SU-DHL-6 (cell line): ENCODE data around the gene CDH13.

ENCODE experiments used
- H2AFZ ChIP-seq: fragments of 200-600 bp; sonication (generic); 2 replicates; pipeline ENCODE4 v1.6.1; 2014; ENCODE audit warnings: low read depth, mild to moderate bottlenecking, moderate library complexity, mixed read lengths, antibody characterized with exemption, low read length; ENCODE audit not compliant: severe bottlenecking
- H3F3A ChIP-seq: fragments of 200-600 bp; shearing (Covaris generic); 2 replicates; pipeline ENCODE4 v1.6.0; 2016; ENCODE audit warnings: antibody characterized with exemption, mild to moderate bottlenecking; ENCODE audit not compliant: insufficient read depth
- H3K27ac ChIP-seq: fragments of 200-600 bp; sonication (generic); 2 replicates; pipeline ENCODE4 v1.5.1; 2016; ENCODE audit warnings: low read depth, mild to moderate bottlenecking, low read length, moderate library complexity, mixed read lengths
- H3K27me3 ChIP-seq: fragments of 200-600 bp; sonication (generic), shearing (Covaris generic); 2 replicates; pipeline ENCODE4 v1.6.0; 2014; ENCODE audit warnings: mild to moderate bottlenecking, low read length
- H3K36me3 ChIP-seq: fragments of 200-600 bp; sonication (generic); 2 replicates; pipeline ENCODE4 v1.6.1; 2014; ENCODE audit warnings: mild to moderate bottlenecking, low read length, mixed read lengths
- H3K4me2 ChIP-seq: fragments of 300-600, 200-600 bp; shearing (Covaris generic), sonication (generic); 2 replicates; pipeline ENCODE4 v1.6.0; 2014; ENCODE audit warnings: low read length, low read depth, mild to moderate bottlenecking; ENCODE audit not compliant: poor library complexity, severe bottlenecking
- H3K4me3 ChIP-seq: fragments of 200-600 bp; sonication (generic); 2 replicates; pipeline ENCODE4 v1.5.1; 2014; ENCODE audit warnings: antibody characterized with exemption, low read length, mild to moderate bottlenecking, mixed read lengths; ENCODE audit not compliant: insufficient read depth, poor library complexity, severe bottlenecking
- H3K79me2 ChIP-seq: fragments of 200-600 bp; sonication (generic); 2 replicates; pipeline ENCODE4 v1.6.1; 2014; ENCODE audit warnings: mild to moderate bottlenecking, low read length, moderate library complexity; ENCODE audit not compliant: insufficient read depth
- H3K9ac ChIP-seq: fragments of 200-600 bp; sonication (generic); 2 replicates; pipeline ENCODE4 v1.7.0; 2014; ENCODE audit warnings: mild to moderate bottlenecking, low read length
- H3K9me2 ChIP-seq: fragments of 200-600 bp; sonication (generic); replicated peaks from 2 replicates; pipeline ENCODE4 v1.6.1; 2014; ENCODE audit warnings: low read length; ENCODE audit not compliant: insufficient read depth
- H3K9me3 ChIP-seq: fragments of 200-600 bp; sonication (generic); 2 replicates; pipeline ENCODE4 v1.6.1; 2014; ENCODE audit warnings: low read length, mixed read lengths; ENCODE audit not compliant: insufficient read depth
- H4K20me1 ChIP-seq: fragments of 200-600 bp; sonication (generic); 2 replicates; pipeline ENCODE4 v1.6.1; 2014; ENCODE audit warnings: low read depth, mild to moderate bottlenecking, antibody characterized with exemption, low read length, moderate library complexity, mixed read lengths
- EZH2phosphoT487 ChIP-seq: fragments of 200-600 bp; sonication (generic), shearing (Covaris generic); conservative IDR thresholded peaks from 2 replicates; pipeline ENCODE4 v1.6.1; 2018; ENCODE audit warnings: mild to moderate bottlenecking, antibody characterized with exemption, low read length, moderate library complexity, mixed read lengths
- TF ChIP-seq, protein P1 (sequence below): fragments of 200-600 bp; sonication (generic); IDR thresholded peaks from one replicate; pipeline ENCODE4 v1.5.1; 2017; ENCODE audit warnings: antibody characterized with exemption, mild to moderate bottlenecking, low read length, moderate library complexity; ENCODE audit not compliant: insufficient read depth, poor library complexity, severe bottlenecking

CDH13 gene

DNA sequence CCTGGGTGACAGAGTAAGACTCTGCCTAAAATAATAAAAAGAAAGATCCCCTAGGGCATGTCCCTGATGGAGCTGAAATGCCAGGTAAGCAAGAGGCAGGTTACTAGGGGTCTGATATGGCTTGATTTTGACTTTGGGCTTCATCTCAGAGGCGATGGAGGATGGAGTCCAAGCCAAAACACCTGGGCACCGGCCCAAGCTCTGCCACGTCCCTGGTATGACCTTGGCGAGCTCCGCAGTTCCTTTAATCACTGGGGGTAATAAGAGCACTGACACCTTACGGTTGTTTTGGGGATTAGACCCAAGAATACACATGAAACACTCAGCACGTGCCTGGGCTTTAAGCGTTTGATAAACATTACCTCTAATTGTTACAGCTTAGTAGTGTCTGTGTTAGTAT is 830.2 kb downstream of the CDH13 start:
- Histone ChIP-seq H3K27ac (no peak overlapping the region), H3K9me2 (no peaks in the 10 kb centered on the region), H3K36me3 (no peaks in the 10 kb centered on the region), H3K9ac (no peak overlapping the region), H3F3A (no peaks in the 10 kb centered on the region), H4K20me1 (no peaks in the 10 kb centered on the region), H3K4me2 (no peak overlapping the region), H3K27me3 (no peaks in the 10 kb centered on the region), H3K79me2 (no peaks in the 10 kb centered on the region), H3K9me3 (no peaks in the 10 kb centered on the region), H2AFZ (no peak overlapping the region), H3K4me3 (no peak overlapping the region)
- TF ChIP-seq EZH2phosphoT487: no peak
- TF ChIP-seq, protein P1, sequence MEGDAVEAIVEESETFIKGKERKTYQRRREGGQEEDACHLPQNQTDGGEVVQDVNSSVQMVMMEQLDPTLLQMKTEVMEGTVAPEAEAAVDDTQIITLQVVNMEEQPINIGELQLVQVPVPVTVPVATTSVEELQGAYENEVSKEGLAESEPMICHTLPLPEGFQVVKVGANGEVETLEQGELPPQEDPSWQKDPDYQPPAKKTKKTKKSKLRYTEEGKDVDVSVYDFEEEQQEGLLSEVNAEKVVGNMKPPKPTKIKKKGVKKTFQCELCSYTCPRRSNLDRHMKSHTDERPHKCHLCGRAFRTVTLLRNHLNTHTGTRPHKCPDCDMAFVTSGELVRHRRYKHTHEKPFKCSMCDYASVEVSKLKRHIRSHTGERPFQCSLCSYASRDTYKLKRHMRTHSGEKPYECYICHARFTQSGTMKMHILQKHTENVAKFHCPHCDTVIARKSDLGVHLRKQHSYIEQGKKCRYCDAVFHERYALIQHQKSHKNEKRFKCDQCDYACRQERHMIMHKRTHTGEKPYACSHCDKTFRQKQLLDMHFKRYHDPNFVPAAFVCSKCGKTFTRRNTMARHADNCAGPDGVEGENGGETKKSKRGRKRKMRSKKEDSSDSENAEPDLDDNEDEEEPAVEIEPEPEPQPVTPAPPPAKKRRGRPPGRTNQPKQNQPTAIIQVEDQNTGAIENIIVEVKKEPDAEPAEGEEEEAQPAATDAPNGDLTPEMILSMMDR: no peak

DNA sequence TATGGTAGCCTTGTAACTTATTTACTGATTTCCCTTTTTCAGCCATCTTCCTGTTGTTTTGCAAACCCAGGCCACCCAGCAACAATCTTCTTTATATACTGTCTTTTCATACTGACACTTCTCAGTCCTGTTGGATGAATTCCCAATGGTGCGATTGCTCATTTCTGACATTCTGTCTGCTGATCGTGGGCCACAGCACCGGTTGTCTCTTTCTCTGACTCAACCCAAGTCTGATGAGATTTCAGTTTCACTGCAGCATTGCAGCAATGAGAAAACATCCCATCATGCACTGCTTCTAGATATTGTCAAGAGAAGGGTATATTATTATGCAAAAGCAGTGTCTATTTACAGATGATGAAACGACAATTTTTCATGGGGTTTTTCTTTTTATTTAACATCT is 831.8 kb downstream of the CDH13 start:
- no peak for TF ChIP-seq EZH2phosphoT487
- Histone ChIP-seq H3K27ac (no peak overlapping the region), H3K4me3 (no peak overlapping the region), H3K9me3 (no peaks in the 10 kb centered on the region), H2AFZ (no peak overlapping the region), H4K20me1 (no peaks in the 10 kb centered on the region), H3K9me2 (no peaks in the 10 kb centered on the region), H3F3A (no peaks in the 10 kb centered on the region), H3K27me3 (no peaks in the 10 kb centered on the region), H3K79me2 (no peaks in the 10 kb centered on the region), H3K4me2 (no peak overlapping the region), H3K36me3 (no peaks in the 10 kb centered on the region), H3K9ac (no peak overlapping the region)

DNA sequence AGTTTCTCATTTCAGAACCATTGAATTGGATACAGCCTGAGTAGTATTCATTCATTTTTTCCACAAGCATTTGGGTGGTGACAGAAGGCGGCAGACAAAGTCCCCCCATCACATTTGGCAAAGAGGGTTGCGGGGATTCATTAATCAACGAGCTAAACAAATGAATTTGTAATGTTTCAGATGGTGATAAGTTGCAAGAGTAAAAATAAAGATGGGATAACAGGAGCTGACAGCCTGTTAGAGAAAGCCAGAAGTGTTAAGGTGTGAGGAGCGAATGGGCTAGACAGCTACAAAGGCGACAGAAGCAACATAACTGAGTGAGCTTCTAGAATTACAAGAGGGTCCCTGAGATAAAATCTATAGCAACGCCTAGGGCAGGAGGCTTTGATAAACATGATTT is 838.2 kb downstream of the CDH13 start:
- H3K9me2 ChIP-seq: no peaks in the 10 kb centered on the region
- no peaks in the 10 kb centered on the region for H3K27me3 ChIP-seq
- no peak overlapping the region for H3K4me2 ChIP-seq
- no peaks in the 10 kb centered on the region for H3K9me3 ChIP-seq
- no peak overlapping the region for H2AFZ ChIP-seq
- H3K79me2 ChIP-seq: no peaks in the 10 kb centered on the region
- H3K27ac ChIP-seq: no peak overlapping the region
- no peak overlapping the region for H3K4me3 ChIP-seq
- H3K36me3 ChIP-seq: no peaks in the 10 kb centered on the region
- H3F3A ChIP-seq: no peaks in the 10 kb centered on the region
- TF ChIP-seq, protein P1: no peak
- no peak for TF ChIP-seq EZH2phosphoT487
- H3K9ac ChIP-seq: no peak overlapping the region
- no peaks in the 10 kb centered on the region for H4K20me1 ChIP-seq

DNA sequence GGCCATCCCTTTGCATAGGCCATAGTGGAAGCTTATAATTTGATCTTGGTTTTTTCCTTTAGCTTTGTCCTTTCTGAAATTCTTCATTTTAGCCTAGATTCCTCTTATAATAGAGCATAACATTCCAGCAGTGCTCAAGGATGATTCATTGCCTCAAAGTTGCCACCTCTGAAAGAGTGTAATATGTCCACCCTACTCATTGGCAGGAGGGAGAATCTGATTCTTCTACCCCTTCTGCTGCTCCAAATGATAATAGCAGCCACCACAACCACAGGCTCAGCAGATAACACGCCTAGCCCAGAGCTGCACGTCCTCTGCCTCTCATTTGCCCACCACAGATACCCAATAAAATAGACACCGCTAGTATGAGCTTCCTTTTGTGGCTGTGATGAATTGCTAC is 843.6 kb downstream of the CDH13 start:
- no peak overlapping the region for H3K27ac ChIP-seq
- no peaks in the 10 kb centered on the region for H3F3A ChIP-seq
- TF ChIP-seq, protein P1: no peak
- no peak for TF ChIP-seq EZH2phosphoT487
- no peaks in the 10 kb centered on the region for H3K36me3 ChIP-seq
- no peak overlapping the region for H2AFZ ChIP-seq
- H3K9me2 ChIP-seq: no peaks in the 10 kb centered on the region
- no peaks in the 10 kb centered on the region for H3K79me2 ChIP-seq
- no peak overlapping the region for H3K4me3 ChIP-seq
- H3K4me2 ChIP-seq: no peak overlapping the region
- no peaks in the 10 kb centered on the region for H3K27me3 ChIP-seq
- H3K9me3 ChIP-seq: no peaks in the 10 kb centered on the region
- no peaks in the 10 kb centered on the region for H4K20me1 ChIP-seq
- no peak overlapping the region for H3K9ac ChIP-seq
